HCT116 (cell line): ENCODE results near the gene SF1. TPM values are rescaled to one million over a fixed set of nuclear protein-coding genes. Genes with fewer than 3 reads are reported as not detected.
A peak's percentile ranks its signal among the peaks of the same experiment; 100 is the strongest.

ENCODE experiments used
- ATAC-seq: fragments of 200-7000 bp; cut with Tn5 transposase; 2 replicates; pipeline ENCODE4 v1.9.1; 2020; ENCODE audit warnings: mild to moderate bottlenecking, moderate library complexity
- BruUV-seq: library from RNA; stranded (reverse); fragments of 400-500 nt; replicated peaks from 2 replicates; lab custom pipeline; 2021; lab: Mats Ljungman, UMichigan
- CTCF ChIA-PET: fragments of 300-600 bp; sonication (Branson Sonifier 250); formaldehyde crosslinking; loops from one replicate; lab custom pipeline; 2021; ENCODE audit warnings: antibody characterized with exemption; lab: Charles Lee
- POLR2A ChIA-PET: fragments of 300-600, 350-600 bp; sonication (Branson Sonifier 250); formaldehyde crosslinking; loops from one replicate; lab custom pipeline; 2021; ENCODE audit warnings: antibody characterized with exemption; lab: Charles Lee
- RAD21 ChIA-PET, 2 experiments: fragments of 300-600 bp; sonication (Branson Sonifier 250); formaldehyde crosslinking; loops; one replicate each; lab custom pipeline; 2023; ENCODE audit warnings: low total read pairs in 2 of 2; ENCODE audit not compliant: uncharacterized antibody in 2 of 2, unreplicated experiment in 2 of 2, low non-redundant PET in 1 of 2; lab: Charles Lee
- DNase-seq: peaks from one replicate; pipeline ENCODE4 v3.0.0-alpha.2; 2010; ENCODE audit warnings: low read depth, low spot score
- H2AFZ ChIP-seq: fragments of 200-600 bp; shearing (Covaris generic), sonication (generic); 2 replicates; pipeline ENCODE4 v1.6.1; 2017; ENCODE audit warnings: low read depth, mixed run types, mixed read lengths, antibody characterized with exemption, low read length; ENCODE audit not compliant: poor library complexity, severe bottlenecking
- H3K27ac ChIP-seq: 2 replicates; pipeline ENCODE4 v1.5.1; 2012; ENCODE audit warnings: low read depth, low read length
- H3K27me3 ChIP-seq: fragments of 200-600 bp; sonication (generic); 2 replicates; pipeline ENCODE4 v1.6.1; 2016; ENCODE audit warnings: mixed run types, low read length, mixed read lengths; ENCODE audit not compliant: insufficient read depth
- H3K36me3 ChIP-seq, 2 experiments: fragments of 200-500 bp in 1 of 2; fragments of 200-600 bp in 1 of 2; sonication (Bioruptor generic) in 1 of 2; sonication (generic) in 1 of 2; 2 replicates each; pipeline versions ENCODE4 v1.5.1 to v1.6.1; 2014 to 2016; ENCODE audit warnings: low read length in 2 of 2, inconsistent platforms in 1 of 2, mixed read lengths in 1 of 2, mixed run types in 1 of 2; ENCODE audit not compliant: insufficient read depth in 2 of 2, control insufficient read depth in 1 of 2
- H3K4me1 ChIP-seq, 2 experiments: fragments of 200-600 bp in 1 of 2; sonication (generic) in 1 of 2; 2 replicates each; pipeline versions ENCODE4 v1.5.1 to v1.6.1; 2012 to 2017; ENCODE audit warnings: low read length in 2 of 2, inconsistent platforms in 1 of 2, mild to moderate bottlenecking in 1 of 2, mixed read lengths in 1 of 2, mixed run types in 1 of 2, moderate library complexity in 1 of 2; ENCODE audit not compliant: insufficient read depth in 2 of 2, control insufficient read depth in 1 of 2
- H3K4me2 ChIP-seq: fragments of 200-600 bp; sonication (generic); 2 replicates; pipeline ENCODE4 v1.6.1; 2017; ENCODE audit warnings: mixed run types, low read length, mixed read lengths
- H3K4me3 ChIP-seq, 2 experiments: fragments of 200-600 bp in 1 of 2; sonication (generic) in 1 of 2; replicated peaks in 1 of 2; 2 replicates each; pipeline ENCODE4 v1.5.1; 2011 to 2016; ENCODE audit warnings: low read length in 2 of 2, control low read depth in 1 of 2, low read depth in 1 of 2, mild to moderate bottlenecking in 1 of 2, mixed read lengths in 1 of 2, mixed run types in 1 of 2
- H3K79me2 ChIP-seq: fragments of 200-600 bp; sonication (generic); 2 replicates; pipeline ENCODE4 v1.6.1; 2017; ENCODE audit warnings: mild to moderate bottlenecking, mixed run types, low read length, moderate library complexity, mixed read lengths; ENCODE audit not compliant: insufficient read depth
- H3K9ac ChIP-seq: fragments of 200-600 bp; sonication (generic); 2 replicates; pipeline ENCODE4 v1.6.1; 2016; ENCODE audit warnings: low read length, mixed read lengths
- H3K9me2 ChIP-seq: fragments of 200-600 bp; sonication (generic), shearing (Covaris generic); 2 replicates; pipeline ENCODE4 v1.6.1; 2017; ENCODE audit warnings: mixed run types, mild to moderate bottlenecking, moderate library complexity; ENCODE audit not compliant: insufficient read depth
- H3K9me3 ChIP-seq, 2 experiments: fragments of 200-500 bp in 1 of 2; fragments of 200-600 bp in 1 of 2; sonication (Bioruptor generic) in 1 of 2; sonication (generic) in 1 of 2; 2 replicates each; pipeline ENCODE4 v1.6.1; 2014 to 2017; ENCODE audit warnings: low read length in 2 of 2, mixed read lengths in 2 of 2, inconsistent platforms in 1 of 2, low read depth in 1 of 2, mild to moderate bottlenecking in 1 of 2, mixed run types in 1 of 2, moderate library complexity in 1 of 2; ENCODE audit not compliant: control insufficient read depth in 1 of 2, insufficient read depth in 1 of 2
- H4K20me1 ChIP-seq: fragments of 200-600 bp; sonication (generic), shearing (Covaris generic); 2 replicates; pipeline ENCODE4 v1.6.1; 2017; ENCODE audit warnings: mixed run types, mild to moderate bottlenecking, moderate library complexity; ENCODE audit not compliant: insufficient read depth
- CBX3 ChIP-seq: IDR thresholded peaks from 2 replicates; pipeline ENCODE4 v1.6.1; 2012; ENCODE audit warnings: low read depth
- CEBPB ChIP-seq: IDR thresholded peaks from 2 replicates; pipeline ENCODE4 v1.6.1; 2012; ENCODE audit warnings: low read depth
- CTCF ChIP-seq, 3 experiments: fragments of 200-600 bp in 1 of 3; sonication (generic) in 1 of 3; IDR thresholded peaks in 2 of 3; conservative IDR thresholded peaks in 1 of 3; 2 replicates each; pipeline ENCODE4 v1.5.1; 2012 to 2017; ENCODE audit warnings: low read depth in 2 of 3, low read length in 2 of 3, antibody characterized with exemption in 1 of 3, borderline replicate concordance in 1 of 3, control low read depth in 1 of 3, mild to moderate bottlenecking in 1 of 3, mixed read lengths in 1 of 3, mixed run types in 1 of 3, moderate library complexity in 1 of 3; ENCODE audit not compliant: insufficient read depth in 1 of 3
- ELF1 ChIP-seq: IDR thresholded peaks from 2 replicates; pipeline ENCODE4 v1.6.1; 2012; ENCODE audit warnings: low read depth, borderline replicate concordance
- EZH2phosphoT487 ChIP-seq: fragments of 200-600 bp; IDR thresholded peaks from 2 replicates; pipeline ENCODE4 v1.6.1; 2018; ENCODE audit warnings: antibody characterized with exemption, borderline replicate concordance
- FOSL1 ChIP-seq: IDR thresholded peaks from 2 replicates; pipeline ENCODE4 v1.6.1; 2012; ENCODE audit warnings: low read depth
- JUND ChIP-seq: IDR thresholded peaks from 2 replicates; pipeline ENCODE4 v1.6.1; 2012
- MAX ChIP-seq: IDR thresholded peaks from 2 replicates; pipeline ENCODE4 v1.6.1; 2012
- POLR2A ChIP-seq: IDR thresholded peaks from 2 replicates; pipeline ENCODE4 v1.7.0; 2011; ENCODE audit warnings: borderline replicate concordance; ENCODE audit not compliant: insufficient read depth, insufficient read length; ENCODE audit errors: extremely low read depth
- POLR2AphosphoS5 ChIP-seq: IDR thresholded peaks from 2 replicates; pipeline ENCODE4 v1.6.1; 2011; ENCODE audit warnings: mild to moderate bottlenecking, low read depth, low read length, moderate library complexity
- RAD21 ChIP-seq: IDR thresholded peaks from 2 replicates; pipeline ENCODE4 v1.6.1; 2012; ENCODE audit warnings: low read depth, mild to moderate bottlenecking
- SP1 ChIP-seq: IDR thresholded peaks from 2 replicates; pipeline ENCODE4 v1.6.1; 2012; ENCODE audit warnings: low read depth
- SRF ChIP-seq: IDR thresholded peaks from 2 replicates; pipeline ENCODE4 v1.6.1; 2012; ENCODE audit warnings: low read depth
- TCF7L2 ChIP-seq: IDR thresholded peaks from 2 replicates; pipeline ENCODE4 v1.7.0; 2011; ENCODE audit warnings: borderline replicate concordance, inconsistent platforms; ENCODE audit not compliant: insufficient read depth, insufficient read length; ENCODE audit errors: extremely low read depth
- YY1 ChIP-seq: IDR thresholded peaks from 2 replicates; pipeline ENCODE4 v1.6.1; 2011; ENCODE audit warnings: low read length, low read depth, moderate library complexity, mild to moderate bottlenecking; ENCODE audit not compliant: insufficient replicate concordance; ENCODE audit errors: extremely low read depth
- ZNF274 ChIP-seq: fragments of 200-500 bp; sonication (Bioruptor generic); IDR thresholded peaks from 2 replicates; pipeline ENCODE4 v1.6.1; 2014; ENCODE audit warnings: mild to moderate bottlenecking, low read depth, low read length, inconsistent platforms
- intact Hi-C: fragments of 100-400 bp; cut with micrococcal nuclease; formaldehyde crosslinking; loops from 2 replicates; pipeline ENCODE4 v1.10.0; 2022
- total RNA-seq: library from RNA; stranded (reverse); gene quantifications from one replicate; pipeline ENCODE4 v1.2.1, GENCODE V29; 2021; ENCODE audit not compliant: unreplicated experiment
- TF ChIP-seq, protein P1 (sequence below): IDR thresholded peaks from 2 replicates; pipeline ENCODE4 v1.6.1; 2012; ENCODE audit warnings: low read depth
- TF ChIP-seq, protein P2 (sequence below): IDR thresholded peaks from 2 replicates; pipeline ENCODE4 v1.6.1; 2011; ENCODE audit warnings: mild to moderate bottlenecking, low read length, moderate library complexity; ENCODE audit not compliant: insufficient replicate concordance; ENCODE audit errors: extremely low read depth

SF1 gene
- total RNA-seq, 1 experiment from 2014 or later = 403 TPM

DNA sequence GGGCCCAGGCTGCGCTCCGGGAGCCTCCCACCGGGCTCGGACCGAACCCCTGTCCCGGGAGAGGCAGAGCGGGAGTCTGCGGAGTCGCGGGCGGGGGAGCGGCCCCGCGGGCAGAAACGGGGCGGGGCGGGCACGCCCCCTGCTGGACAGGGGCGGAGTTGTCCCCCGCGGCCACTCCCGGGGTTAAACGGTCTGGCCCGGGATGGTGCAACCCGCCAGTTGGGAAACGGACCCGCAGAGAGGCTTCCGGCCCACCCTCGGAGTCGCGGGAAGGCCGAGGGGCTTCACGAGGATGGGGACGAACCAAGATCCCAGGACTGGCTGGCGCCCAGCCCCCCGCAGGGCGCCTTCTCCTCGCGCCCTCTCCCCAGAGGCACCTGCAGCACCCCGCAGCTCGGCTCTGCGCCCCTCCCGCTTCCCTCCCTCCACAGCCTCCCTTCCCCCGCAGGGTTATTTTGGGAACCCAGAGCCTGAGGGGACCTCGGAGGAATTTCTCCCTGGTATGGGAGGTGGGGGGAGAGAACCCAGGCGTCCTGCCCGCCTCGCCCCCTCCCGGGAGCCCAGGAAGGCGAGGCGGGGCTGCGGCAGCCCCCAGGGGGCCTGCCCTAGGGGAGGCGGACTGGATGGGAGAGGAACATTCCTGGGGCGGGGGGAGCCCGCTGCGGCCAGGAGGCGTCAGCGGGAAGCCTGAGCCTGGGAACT is 35.3 kb downstream of the SF1 start:
- ATAC-seq (peak; percentile 77), DNase-seq (no peak)
- H3K27ac ChIP-seq = peak overlapping the region; percentile 44; the same call in 1 of the 2 replicates
- H3K4me3 ChIP-seq = peak overlapping the region; percentile 63 to 83
- RAD21 ChIA-PET = interaction anchor here in 1 of 2 experiments (0.6 kb wide), 1 partner anchor 19 kb away, joined by 3 read pairs; no protein-coding TSS in a partner anchor
- H3K9ac ChIP-seq = peak overlapping the region; percentile 70
- CTCF ChIA-PET = interaction anchor here (0.8 to 1.5 kb wide), 4 partner anchors 10 to 61 kb away, joined by 3 to 4 read pairs (median 4); no protein-coding TSS in a partner anchor
- peak overlapping the region; percentile 97 for H2AFZ ChIP-seq
- no peaks in the 10 kb centered on the region for H4K20me1 ChIP-seq
- POLR2A ChIA-PET = no interaction called here
- intact Hi-C loops = loop anchor here (5.0 kb wide), 1 partner anchor 191 kb away; no protein-coding TSS in a partner anchor
- no peak for TF ChIP-seq CEBPB
- peak; percentile 48 to 89 (median 67); a peak in 5 of 6 replicates for TF ChIP-seq CTCF (IDR thresholded peaks at IDR 0.05 in 2 of 3, conservative IDR thresholded peaks at IDR 0.05 in 1 of 3; ENCODE audit: borderline replicate concordance in 1 of 3, insufficient read depth in 1 of 3, low read depth in 2 of 3, low read length in 2 of 3)
- TF ChIP-seq MAX = no peak
- no peak for TF ChIP-seq SRF
- TF ChIP-seq CBX3 = no peak
- TF ChIP-seq, protein P1, sequence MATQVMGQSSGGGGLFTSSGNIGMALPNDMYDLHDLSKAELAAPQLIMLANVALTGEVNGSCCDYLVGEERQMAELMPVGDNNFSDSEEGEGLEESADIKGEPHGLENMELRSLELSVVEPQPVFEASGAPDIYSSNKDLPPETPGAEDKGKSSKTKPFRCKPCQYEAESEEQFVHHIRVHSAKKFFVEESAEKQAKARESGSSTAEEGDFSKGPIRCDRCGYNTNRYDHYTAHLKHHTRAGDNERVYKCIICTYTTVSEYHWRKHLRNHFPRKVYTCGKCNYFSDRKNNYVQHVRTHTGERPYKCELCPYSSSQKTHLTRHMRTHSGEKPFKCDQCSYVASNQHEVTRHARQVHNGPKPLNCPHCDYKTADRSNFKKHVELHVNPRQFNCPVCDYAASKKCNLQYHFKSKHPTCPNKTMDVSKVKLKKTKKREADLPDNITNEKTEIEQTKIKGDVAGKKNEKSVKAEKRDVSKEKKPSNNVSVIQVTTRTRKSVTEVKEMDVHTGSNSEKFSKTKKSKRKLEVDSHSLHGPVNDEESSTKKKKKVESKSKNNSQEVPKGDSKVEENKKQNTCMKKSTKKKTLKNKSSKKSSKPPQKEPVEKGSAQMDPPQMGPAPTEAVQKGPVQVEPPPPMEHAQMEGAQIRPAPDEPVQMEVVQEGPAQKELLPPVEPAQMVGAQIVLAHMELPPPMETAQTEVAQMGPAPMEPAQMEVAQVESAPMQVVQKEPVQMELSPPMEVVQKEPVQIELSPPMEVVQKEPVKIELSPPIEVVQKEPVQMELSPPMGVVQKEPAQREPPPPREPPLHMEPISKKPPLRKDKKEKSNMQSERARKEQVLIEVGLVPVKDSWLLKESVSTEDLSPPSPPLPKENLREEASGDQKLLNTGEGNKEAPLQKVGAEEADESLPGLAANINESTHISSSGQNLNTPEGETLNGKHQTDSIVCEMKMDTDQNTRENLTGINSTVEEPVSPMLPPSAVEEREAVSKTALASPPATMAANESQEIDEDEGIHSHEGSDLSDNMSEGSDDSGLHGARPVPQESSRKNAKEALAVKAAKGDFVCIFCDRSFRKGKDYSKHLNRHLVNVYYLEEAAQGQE = no peak
- peak; percentile 47; the same call in 1 of the 2 replicates for TF ChIP-seq POLR2AphosphoS5
- TF ChIP-seq TCF7L2 = no peak
- TF ChIP-seq POLR2A = peak; percentile 7
- no peak for TF ChIP-seq EZH2phosphoT487
- TF ChIP-seq, protein P2, sequence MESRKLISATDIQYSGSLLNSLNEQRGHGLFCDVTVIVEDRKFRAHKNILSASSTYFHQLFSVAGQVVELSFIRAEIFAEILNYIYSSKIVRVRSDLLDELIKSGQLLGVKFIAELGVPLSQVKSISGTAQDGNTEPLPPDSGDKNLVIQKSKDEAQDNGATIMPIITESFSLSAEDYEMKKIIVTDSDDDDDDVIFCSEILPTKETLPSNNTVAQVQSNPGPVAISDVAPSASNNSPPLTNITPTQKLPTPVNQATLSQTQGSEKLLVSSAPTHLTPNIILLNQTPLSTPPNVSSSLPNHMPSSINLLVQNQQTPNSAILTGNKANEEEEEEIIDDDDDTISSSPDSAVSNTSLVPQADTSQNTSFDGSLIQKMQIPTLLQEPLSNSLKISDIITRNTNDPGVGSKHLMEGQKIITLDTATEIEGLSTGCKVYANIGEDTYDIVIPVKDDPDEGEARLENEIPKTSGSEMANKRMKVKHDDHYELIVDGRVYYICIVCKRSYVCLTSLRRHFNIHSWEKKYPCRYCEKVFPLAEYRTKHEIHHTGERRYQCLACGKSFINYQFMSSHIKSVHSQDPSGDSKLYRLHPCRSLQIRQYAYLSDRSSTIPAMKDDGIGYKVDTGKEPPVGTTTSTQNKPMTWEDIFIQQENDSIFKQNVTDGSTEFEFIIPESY = no peak
- TF ChIP-seq ZNF274 = no peak
- TF ChIP-seq YY1 = no peak
- no peak for TF ChIP-seq FOSL1
- no peak for TF ChIP-seq ELF1
- no peak for TF ChIP-seq JUND
- TF ChIP-seq SP1 = no peak
- peak; percentile 57 for TF ChIP-seq RAD21
- no peaks in the 10 kb centered on the region for H3K9me3 ChIP-seq
- H3K79me2 ChIP-seq = no peaks in the 10 kb centered on the region
- H3K4me2 ChIP-seq = peak overlapping the region; percentile 99
- BruUV-seq = no TSS peak
- no peaks in the 10 kb centered on the region for H3K27me3 ChIP-seq
- no peaks in the 10 kb centered on the region for H3K9me2 ChIP-seq
- peaks cover 7 to 26% of the 10 kb centered on the region in 2 experiments; a peak in 3 of 4 replicates for H3K4me1 ChIP-seq
- no peaks in the 10 kb centered on the region for H3K36me3 ChIP-seq
